CD8-positive, alpha-beta memory T cell (primary cell): Measurements from ENCODE around the gene LCN9. TPM values are rescaled to one million over a fixed set of nuclear protein-coding genes. Genes with fewer than 3 reads are reported as not detected.

Source experiments
- CTCF ChIA-PET: fragments of 350-600 bp; sonication (Branson Sonifier 250); formaldehyde crosslinking; loops from one replicate; lab custom pipeline; 2021; ENCODE audit warnings: antibody characterized with exemption; lab: Charles Lee
- POLR2A ChIA-PET: fragments of 350-600 bp; sonication (Branson Sonifier 250); formaldehyde crosslinking; loops from one replicate; lab custom pipeline; 2021; ENCODE audit warnings: antibody characterized with exemption; lab: Charles Lee
- DNase-seq, 5 donors: peaks; one replicate each; pipeline versions ENCODE4 v3.0.0 to v3.0.0-alpha.2; 2020 to 2022; ENCODE audit warnings: mixed read lengths in 1 of 5
- H3K27ac ChIP-seq: one replicate; pipeline ENCODE4 v1.7.0; 2013; ENCODE audit warnings: low read depth, mild to moderate bottlenecking, low read length, moderate library complexity
- H3K27me3 ChIP-seq: 2 replicates; pipeline ENCODE4 v1.7.0; 2013; ENCODE audit warnings: low read length, mild to moderate bottlenecking; ENCODE audit not compliant: insufficient read depth, poor library complexity, severe bottlenecking
- H3K36me3 ChIP-seq: 2 replicates; pipeline ENCODE4 v1.7.0; 2013; ENCODE audit warnings: mild to moderate bottlenecking, low read length, moderate library complexity; ENCODE audit not compliant: insufficient read depth
- H3K4me1 ChIP-seq: 2 replicates; pipeline ENCODE4 v1.7.0; 2013; ENCODE audit warnings: mild to moderate bottlenecking, low read length, moderate library complexity; ENCODE audit not compliant: insufficient read depth
- H3K4me3 ChIP-seq: 2 replicates; pipeline ENCODE4 v1.7.0; 2013; ENCODE audit warnings: mild to moderate bottlenecking, low read length
- H3K9me3 ChIP-seq: 2 replicates; pipeline ENCODE4 v1.7.0; 2013; ENCODE audit warnings: mild to moderate bottlenecking, low read length
- H3K27ac Mint-ChIP-seq, 8 donors: one replicate each; pipeline ENCODE4 v1.8.0; 2020 to 2021; ENCODE audit warnings: mixed read lengths in 8 of 8, mild to moderate bottlenecking in 6 of 8, inconsistent platforms in 3 of 8, moderate library complexity in 3 of 8
- H3K27me3 Mint-ChIP-seq, 2 donors: one replicate each; pipeline ENCODE4 v1.8.0; 2020 to 2021; ENCODE audit warnings: mixed read lengths in 2 of 2, mild to moderate bottlenecking in 1 of 2, moderate library complexity in 1 of 2
- H3K36me3 Mint-ChIP-seq, 3 donors: one replicate each; pipeline ENCODE4 v1.8.0; 2020 to 2021; ENCODE audit warnings: mixed read lengths in 3 of 3, inconsistent platforms in 1 of 3, mild to moderate bottlenecking in 1 of 3
- H3K4me1 Mint-ChIP-seq, 3 donors: one replicate each; pipeline ENCODE4 v1.8.0; 2020 to 2021; ENCODE audit warnings: mixed read lengths in 3 of 3, inconsistent platforms in 1 of 3, mild to moderate bottlenecking in 1 of 3
- H3K4me3 Mint-ChIP-seq, 7 donors: one replicate each; pipeline ENCODE4 v1.8.0; 2020 to 2021; ENCODE audit warnings: mixed read lengths in 7 of 7, mild to moderate bottlenecking in 6 of 7, moderate library complexity in 4 of 7, inconsistent platforms in 2 of 7
- H3K9me3 Mint-ChIP-seq, 5 donors: one replicate each; pipeline ENCODE4 v1.8.0; 2020 to 2022; ENCODE audit warnings: mixed read lengths in 5 of 5, mild to moderate bottlenecking in 3 of 5, moderate library complexity in 2 of 5, inconsistent platforms in 1 of 5
- polyA plus RNA-seq: library from polyadenylated mRNA; unstranded; fragments of 300-500 nt; fragmentation: Illumina TruSeq; gene quantifications from one replicate; pipeline ENCODE4 v1.2.3, GENCODE V29; 2021
- total RNA-seq, 2 experiments: library from RNA; stranded (reverse); gene quantifications; one replicate each; pipeline ENCODE4 v1.2.3, GENCODE V29; 2021

Gene LCN9
- total and polyA plus RNA-seq, 3 experiments from 2014 or later: not detected

DNA sequence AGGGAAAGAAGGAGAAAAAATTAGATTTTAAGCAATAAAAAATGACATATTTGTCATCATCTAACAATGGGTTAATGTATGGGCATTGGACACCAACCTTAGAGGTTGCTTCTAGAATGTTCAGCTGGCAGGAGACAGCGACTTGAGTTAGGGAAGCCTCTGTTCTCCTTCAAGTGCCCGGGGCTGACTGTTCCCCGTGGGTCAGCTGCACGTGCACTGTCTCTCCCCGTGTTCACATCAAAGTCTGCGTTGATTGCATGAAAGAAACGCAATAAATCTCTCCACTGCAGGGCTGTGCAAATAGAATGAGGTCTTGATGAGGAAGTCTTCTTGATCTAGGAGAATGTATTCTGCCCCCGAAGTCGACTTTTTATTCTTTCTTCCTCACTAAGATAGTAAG, 23.9 kb upstream of the LCN9 start, which contains the start of gene GLT6D1:
Gene GLT6D1, minus strand, starts transcription at position 345 of the 400 bp plus-strand sequence. CDS start 353 bp downstream, outside the sequence.
- no peak within 1 kb of the TSS for H3K4me3 ChIP-seq
- H3K4me1 ChIP-seq: no peaks in the 10 kb centered on the region
- H3K27ac Mint-ChIP-seq: no peak within 1 kb of the TSS
- ChIA-PET CTCF (no interaction called here), POLR2A (no interaction called here)
- no peaks in the 10 kb centered on the region for H3K9me3 ChIP-seq
- no peaks in the 10 kb centered on the region for H3K4me1 Mint-ChIP-seq
- no peak within 1 kb of the TSS for H3K27ac ChIP-seq
- peaks cover 0 to 7% (median 0%) of the 10 kb centered on the region in 3 donors for H3K36me3 Mint-ChIP-seq
- H3K9me3 Mint-ChIP-seq: peaks cover 3 to 15% (median 10%) of the 10 kb centered on the region in 5 donors
- H3K4me3 Mint-ChIP-seq: no peak within 1 kb of the TSS
- peaks cover 16 to 59% of the 10 kb centered on the region in 2 donors for H3K27me3 Mint-ChIP-seq
- H3K36me3 ChIP-seq: no peaks in the 10 kb centered on the region
- DNase-seq: no peak
- peaks cover 8% of the 10 kb centered on the region for H3K27me3 ChIP-seq

DNA sequence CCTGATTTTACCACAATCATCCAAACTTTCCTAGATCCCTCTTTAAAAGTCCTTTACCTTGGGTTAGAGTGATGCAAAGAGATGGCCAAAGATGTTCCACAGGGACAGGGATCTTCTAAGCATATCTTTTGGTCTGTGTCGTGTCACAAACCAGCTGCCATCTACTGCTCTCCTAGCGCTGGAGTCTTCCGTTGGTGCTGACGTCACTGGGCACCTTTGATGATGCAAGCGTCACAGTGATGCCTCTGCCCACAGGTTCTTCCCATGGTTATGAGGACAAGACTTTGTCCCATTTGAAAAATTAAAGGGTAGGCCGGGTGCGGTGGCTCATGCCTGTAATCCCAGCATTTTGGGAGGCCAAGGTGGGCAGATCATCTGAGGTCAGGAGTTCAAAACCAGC, 22.1 kb upstream of the LCN9 start:
- Mint-ChIP-seq H3K4me1 (no peaks in the 10 kb centered on the region), H3K9me3 (peaks cover 18 to 32% (median 26%) of the 10 kb centered on the region in 5 donors), H3K27ac (no peak overlapping the region), H3K36me3 (peaks cover 0 to 13% (median 5%) of the 10 kb centered on the region in 3 donors), H3K27me3 (peaks cover 17 to 43% of the 10 kb centered on the region in 2 donors), H3K4me3 (no peak overlapping the region)
- Histone ChIP-seq H3K27me3 (peaks cover 3% of the 10 kb centered on the region), H3K9me3 (no peaks in the 10 kb centered on the region), H3K4me1 (no peaks in the 10 kb centered on the region), H3K4me3 (no peak overlapping the region), H3K27ac (no peak overlapping the region), H3K36me3 (no peaks in the 10 kb centered on the region)
- CTCF ChIA-PET: no interaction called here
- DNase-seq: no peak
- POLR2A ChIA-PET: no interaction called here

DNA sequence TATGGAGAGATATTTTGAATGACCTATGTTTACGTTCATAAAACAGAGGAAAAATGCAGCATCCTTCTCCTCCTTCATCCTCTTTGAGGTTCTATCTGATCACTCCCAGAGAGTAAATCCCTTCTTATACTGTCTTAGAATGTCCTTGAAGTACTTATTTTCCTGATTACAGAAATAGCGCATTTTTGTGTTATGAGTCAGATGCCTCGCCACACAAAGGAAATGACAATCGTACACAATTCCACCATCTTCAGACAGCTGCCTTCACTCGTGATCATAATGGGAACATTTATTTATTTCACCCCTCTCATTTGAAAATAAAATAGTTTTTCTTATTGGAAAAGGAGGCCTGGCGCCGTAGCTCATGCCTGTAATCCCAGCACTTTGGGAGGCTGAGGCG, 21.4 kb upstream of the LCN9 start:
- no peak for DNase-seq
- H3K9me3 ChIP-seq: no peaks in the 10 kb centered on the region
- Mint-ChIP-seq H3K27me3 (peaks cover 15 to 38% of the 10 kb centered on the region in 2 donors), H3K36me3 (peaks cover 0 to 13% (median 5%) of the 10 kb centered on the region in 3 donors), H3K4me1 (no peaks in the 10 kb centered on the region), H3K27ac (no peak overlapping the region), H3K9me3 (peaks cover 19 to 38% (median 33%) of the 10 kb centered on the region in 5 donors), H3K4me3 (no peak overlapping the region)
- ChIA-PET CTCF (no interaction called here), POLR2A (no interaction called here)
- peaks cover 3% of the 10 kb centered on the region for H3K27me3 ChIP-seq
- H3K4me1 ChIP-seq: no peaks in the 10 kb centered on the region
- no peak overlapping the region for H3K27ac ChIP-seq
- H3K4me3 ChIP-seq: no peak overlapping the region
- H3K36me3 ChIP-seq: no peaks in the 10 kb centered on the region

DNA sequence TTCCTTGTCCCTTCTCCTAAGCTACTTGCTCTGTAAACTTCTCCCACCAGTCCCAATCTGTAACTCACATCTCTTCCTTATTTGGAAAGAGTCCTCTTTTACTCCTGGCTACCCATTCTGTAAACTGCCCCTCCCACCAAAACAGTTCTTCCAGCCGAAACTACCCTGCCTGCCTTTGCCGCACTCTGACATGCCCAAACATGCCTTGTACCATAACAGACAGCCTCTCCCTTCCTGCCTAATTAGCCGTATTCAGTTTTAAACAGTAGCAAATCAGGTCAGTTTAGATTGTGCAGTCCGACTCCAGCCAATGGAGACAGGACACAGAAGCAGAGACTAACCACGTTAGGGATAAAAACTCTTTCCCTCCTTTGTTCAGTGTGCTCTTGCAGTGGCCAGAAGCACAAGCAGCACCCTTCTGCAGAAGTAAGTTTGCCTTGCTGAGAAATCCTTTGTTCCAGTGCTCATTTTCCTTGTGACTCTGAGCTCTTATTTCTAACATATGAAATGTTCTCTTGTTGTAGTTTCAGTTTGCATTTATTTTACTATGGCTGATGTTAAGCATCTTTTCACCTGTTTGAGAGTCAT, 18.4 kb upstream of the LCN9 start:
- POLR2A ChIA-PET: no interaction called here
- Histone ChIP-seq H3K9me3 (peaks cover 5% of the 10 kb centered on the region), H3K27ac (no peak overlapping the region), H3K4me1 (no peaks in the 10 kb centered on the region), H3K4me3 (no peak overlapping the region), H3K36me3 (no peaks in the 10 kb centered on the region), H3K27me3 (no peaks in the 10 kb centered on the region)
- Mint-ChIP-seq H3K9me3 (peaks cover 34 to 64% (median 52%) of the 10 kb centered on the region in 5 donors), H3K36me3 (peaks cover 0 to 13% (median 5%) of the 10 kb centered on the region in 3 donors), H3K27ac (no peak overlapping the region), H3K4me1 (no peaks in the 10 kb centered on the region), H3K27me3 (peaks cover 12 to 19% of the 10 kb centered on the region in 2 donors), H3K4me3 (no peak overlapping the region)
- no peak for DNase-seq
- CTCF ChIA-PET: no interaction called here

DNA sequence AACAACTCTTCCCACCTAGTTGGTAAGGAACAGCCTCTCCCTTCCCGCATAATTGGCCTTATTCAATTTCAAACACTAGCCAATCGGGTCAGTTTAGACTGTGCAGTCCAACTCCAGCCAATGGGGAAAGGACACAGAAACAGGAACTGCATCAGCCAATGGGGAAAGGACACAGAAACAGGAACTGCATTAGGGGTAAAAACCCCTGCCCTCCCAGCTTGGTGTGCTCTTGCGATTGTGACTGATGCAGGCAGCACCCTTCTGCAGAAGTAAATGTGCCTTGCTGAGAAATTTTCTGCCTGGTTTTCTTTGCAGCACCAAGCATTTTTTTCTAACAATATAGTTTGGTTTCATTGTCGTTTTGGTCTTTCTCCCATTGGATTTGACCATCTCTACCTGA, 15.2 kb upstream of the LCN9 start:
- Mint-ChIP-seq H3K9me3 (peaks cover 39 to 61% (median 52%) of the 10 kb centered on the region in 5 donors), H3K36me3 (peaks cover 0 to 13% (median 5%) of the 10 kb centered on the region in 3 donors), H3K27ac (no peak overlapping the region), H3K4me1 (no peaks in the 10 kb centered on the region), H3K4me3 (no peak overlapping the region), H3K27me3 (peaks cover 5 to 8% of the 10 kb centered on the region in 2 donors)
- no peak for DNase-seq
- ChIA-PET POLR2A (no interaction called here), CTCF (no interaction called here)
- Histone ChIP-seq H3K36me3 (no peaks in the 10 kb centered on the region), H3K27me3 (no peaks in the 10 kb centered on the region), H3K27ac (no peak overlapping the region), H3K4me3 (no peak overlapping the region), H3K9me3 (peaks cover 5% of the 10 kb centered on the region), H3K4me1 (no peaks in the 10 kb centered on the region)

DNA sequence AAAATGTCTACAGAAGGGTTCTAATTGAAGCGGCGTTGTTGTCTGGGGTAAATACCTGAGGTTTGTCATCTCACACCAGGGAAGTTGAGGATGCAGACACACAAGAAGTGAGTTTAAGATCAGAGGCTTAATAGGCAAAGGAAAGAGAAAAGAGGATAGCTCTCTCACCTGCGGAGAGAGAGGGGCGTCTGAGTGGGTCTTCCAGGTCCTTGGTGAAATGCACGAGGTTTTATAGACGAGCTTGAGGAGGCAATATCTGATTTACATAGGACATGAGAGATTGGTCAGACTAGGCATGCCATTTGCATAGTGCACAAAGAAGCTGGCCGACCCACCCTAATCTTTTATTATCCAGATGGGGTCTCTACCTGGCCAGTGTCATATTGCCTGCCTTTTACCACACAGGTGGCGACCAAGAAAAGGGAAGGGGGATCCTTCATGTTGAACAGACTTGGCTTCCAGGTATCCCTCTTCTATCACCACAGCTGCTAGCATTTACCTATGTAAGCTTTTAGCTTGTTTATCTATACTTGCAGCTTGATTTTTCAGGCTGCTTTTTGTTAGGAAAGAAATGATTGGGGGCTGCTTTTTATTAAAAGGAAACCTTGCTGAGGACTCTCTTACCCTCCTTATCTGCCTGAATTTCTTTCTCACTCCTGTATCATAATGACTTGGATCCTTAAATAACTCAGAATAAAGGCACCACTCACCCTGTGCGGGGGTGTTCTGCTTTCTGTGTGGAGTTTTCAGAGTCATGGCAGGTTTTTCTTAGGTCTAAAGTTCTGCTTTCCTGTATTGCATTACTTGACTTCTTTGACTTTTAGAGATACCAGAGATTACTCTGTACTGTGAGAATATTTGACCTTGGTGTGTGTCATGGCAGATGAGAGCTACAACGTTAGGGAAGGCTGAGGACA, 14.4 kb upstream of the LCN9 start:
- ChIA-PET CTCF (no interaction called here), POLR2A (no interaction called here)
- DNase-seq: no peak
- Histone ChIP-seq H3K4me1 (no peaks in the 10 kb centered on the region), H3K27ac (no peak overlapping the region), H3K36me3 (no peaks in the 10 kb centered on the region), H3K4me3 (no peak overlapping the region), H3K27me3 (no peaks in the 10 kb centered on the region), H3K9me3 (peaks cover 5% of the 10 kb centered on the region)
- Mint-ChIP-seq H3K36me3 (peaks cover 0 to 9% (median 5%) of the 10 kb centered on the region in 3 donors), H3K27ac (no peak overlapping the region), H3K4me1 (no peaks in the 10 kb centered on the region), H3K9me3 (peaks cover 38 to 54% (median 45%) of the 10 kb centered on the region in 5 donors), H3K4me3 (no peak overlapping the region), H3K27me3 (peaks cover 3 to 7% of the 10 kb centered on the region in 2 donors)

DNA sequence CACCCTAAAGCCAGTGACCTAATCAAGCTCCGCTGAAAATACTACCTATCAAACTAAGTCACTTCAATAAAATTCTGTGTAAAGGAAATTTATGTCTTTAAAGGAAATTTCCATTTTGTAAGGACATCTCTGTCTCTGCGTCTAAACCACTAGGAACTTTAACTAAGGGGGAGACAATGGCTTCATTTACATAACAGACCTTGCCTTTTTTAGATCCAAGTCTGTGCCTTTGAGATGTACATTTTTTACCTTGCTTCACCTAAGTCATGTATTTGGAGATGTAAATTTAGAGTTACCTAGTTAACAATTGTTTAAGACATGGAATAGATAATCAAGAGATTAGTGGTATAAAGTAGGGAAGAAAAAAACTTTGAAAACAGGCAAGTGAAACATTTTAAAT, 13.6 kb upstream of the LCN9 start:
- no peaks in the 10 kb centered on the region for H3K4me1 ChIP-seq
- H3K4me3 Mint-ChIP-seq: no peak overlapping the region
- CTCF ChIA-PET: no interaction called here

DNA sequence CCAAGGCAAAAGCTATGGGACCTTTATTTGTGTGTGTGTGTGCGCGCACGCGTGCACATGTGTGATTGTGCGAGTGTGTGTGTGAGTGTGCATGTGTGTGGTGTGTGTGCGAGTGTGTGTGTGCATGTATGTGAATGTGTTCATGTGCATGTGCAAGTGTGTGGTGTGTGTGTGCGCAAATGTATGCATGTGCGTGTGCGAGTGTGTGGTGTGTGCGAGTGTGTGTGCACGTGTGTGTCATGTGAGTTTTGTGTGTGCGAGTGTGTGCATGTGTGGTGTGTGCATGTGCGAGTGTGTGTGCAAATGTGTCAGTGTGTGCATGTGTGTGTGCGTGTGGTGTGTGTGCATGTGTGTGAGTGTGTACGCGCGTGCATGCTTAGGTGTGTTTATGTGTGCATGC, 12.7 kb upstream of the LCN9 start:
- H3K4me3 ChIP-seq: no peak overlapping the region
- H3K27ac ChIP-seq: no peak overlapping the region
- ChIA-PET CTCF (no interaction called here), POLR2A (no interaction called here)
- H3K9me3 Mint-ChIP-seq: peaks cover 27 to 39% (median 31%) of the 10 kb centered on the region in 5 donors
- no peaks in the 10 kb centered on the region for H3K4me1 Mint-ChIP-seq
- H3K27ac Mint-ChIP-seq: no peak overlapping the region
- H3K36me3 ChIP-seq: no peaks in the 10 kb centered on the region
- DNase-seq: no peak
- peaks cover 5% of the 10 kb centered on the region for H3K9me3 ChIP-seq
- H3K4me3 Mint-ChIP-seq: no peak overlapping the region
- H3K27me3 ChIP-seq: no peaks in the 10 kb centered on the region
- H3K27me3 Mint-ChIP-seq: peaks cover 10 to 16% of the 10 kb centered on the region in 2 donors
- H3K36me3 Mint-ChIP-seq: peaks cover 0 to 2% (median 1%) of the 10 kb centered on the region in 3 donors
- H3K4me1 ChIP-seq: no peaks in the 10 kb centered on the region

More for the DNA sequence above, 13.6 kb upstream of the LCN9 start:
- Histone ChIP-seq H3K27ac (no peak overlapping the region), H3K9me3 (peaks cover 5% of the 10 kb centered on the region), H3K27me3 (no peaks in the 10 kb centered on the region), H3K4me3 (no peak overlapping the region), H3K36me3 (no peaks in the 10 kb centered on the region)
- H3K4me1 Mint-ChIP-seq: no peaks in the 10 kb centered on the region
- H3K36me3 Mint-ChIP-seq: peaks cover 0 to 6% (median 5%) of the 10 kb centered on the region in 3 donors
- DNase-seq: no peak
- H3K27me3 Mint-ChIP-seq: peaks cover 7 to 9% of the 10 kb centered on the region in 2 donors
- peaks cover 35 to 48% (median 40%) of the 10 kb centered on the region in 5 donors for H3K9me3 Mint-ChIP-seq
- POLR2A ChIA-PET: no interaction called here
- no peak overlapping the region for H3K27ac Mint-ChIP-seq
